Mammary epithelial cell (primary cell): ENCODE measurements around the gene CIC.

Experiments
- EZH2 ChIP-seq: IDR thresholded peaks from 2 replicates; pipeline ENCODE4 v1.6.1; 2012; ENCODE audit warnings: low read length, inconsistent platforms, borderline replicate concordance
- TF ChIP-seq, protein P1 (sequence below), 2 donors: IDR thresholded peaks in 1 of 2; conservative IDR thresholded peaks in 1 of 2; 2 replicates each; pipeline ENCODE4 v1.5.1; 2011 to 2012; ENCODE audit warnings: inconsistent platforms in 2 of 2, low read length in 2 of 2, mild to moderate bottlenecking in 2 of 2, control low read depth in 1 of 2, low read depth in 1 of 2; ENCODE audit not compliant: insufficient read depth in 1 of 2; ENCODE audit errors: extremely low read depth in 1 of 2

DNA sequence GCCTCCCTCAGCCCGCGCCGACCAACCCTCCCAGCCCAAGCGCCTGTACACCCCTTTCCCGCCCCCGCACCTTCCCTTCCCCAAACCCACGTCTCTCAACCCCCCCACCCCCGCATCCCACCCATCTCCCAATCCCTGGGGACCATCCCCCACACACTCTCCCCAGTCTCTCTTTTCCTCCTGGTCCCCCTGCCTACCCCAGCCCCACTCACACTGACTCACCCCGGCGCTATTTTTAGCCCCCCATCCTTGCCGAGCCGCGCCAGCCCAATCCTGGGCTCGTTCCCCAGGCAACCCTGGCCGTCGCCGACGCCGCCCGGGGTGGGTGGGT, 11.7 kb downstream of the CIC start:
- TF ChIP-seq EZH2 = no peak
- TF ChIP-seq, protein P1, sequence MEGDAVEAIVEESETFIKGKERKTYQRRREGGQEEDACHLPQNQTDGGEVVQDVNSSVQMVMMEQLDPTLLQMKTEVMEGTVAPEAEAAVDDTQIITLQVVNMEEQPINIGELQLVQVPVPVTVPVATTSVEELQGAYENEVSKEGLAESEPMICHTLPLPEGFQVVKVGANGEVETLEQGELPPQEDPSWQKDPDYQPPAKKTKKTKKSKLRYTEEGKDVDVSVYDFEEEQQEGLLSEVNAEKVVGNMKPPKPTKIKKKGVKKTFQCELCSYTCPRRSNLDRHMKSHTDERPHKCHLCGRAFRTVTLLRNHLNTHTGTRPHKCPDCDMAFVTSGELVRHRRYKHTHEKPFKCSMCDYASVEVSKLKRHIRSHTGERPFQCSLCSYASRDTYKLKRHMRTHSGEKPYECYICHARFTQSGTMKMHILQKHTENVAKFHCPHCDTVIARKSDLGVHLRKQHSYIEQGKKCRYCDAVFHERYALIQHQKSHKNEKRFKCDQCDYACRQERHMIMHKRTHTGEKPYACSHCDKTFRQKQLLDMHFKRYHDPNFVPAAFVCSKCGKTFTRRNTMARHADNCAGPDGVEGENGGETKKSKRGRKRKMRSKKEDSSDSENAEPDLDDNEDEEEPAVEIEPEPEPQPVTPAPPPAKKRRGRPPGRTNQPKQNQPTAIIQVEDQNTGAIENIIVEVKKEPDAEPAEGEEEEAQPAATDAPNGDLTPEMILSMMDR (conservative IDR thresholded peaks at IDR 0.05 in 1 of 2, IDR thresholded peaks at IDR 0.05 in 1 of 2; ENCODE audit: extremely low read depth in 1 of 2, insufficient read depth in 1 of 2, low read depth in 1 of 2, low read length in 2 of 2) = no peak
